Stimulated activated CD8-positive, alpha-beta memory T cell treated with anti-CD3 and anti-CD28 coated beads, Interleukin-12 subunit alpha, Interleukin-12 subunit beta, amount 100 ng/mL, for 24 hours (primary cell): ENCODE results near the gene RPE65.
"Not testable (repeated sequence)": the region's sequence is repeated elsewhere in the genome, so short reads cannot be mapped to it uniquely, and the experiment has no call there.

Source experiments
- DNase-seq: peaks from one replicate; pipeline ENCODE4 v3.0.0-alpha.2; 2020; ENCODE audit errors: extremely low read depth

The RPE65 gene

GRCh38 chr1:68449901-68450300 is at the start of gene RPE65:
TSS of gene RPE65 (minus strand) at chr1:68449954. CDS start at chr1:68449905, 49 bp downstream.
- no peak for DNase-seq

GRCh38 chr1:68497358-68497698 is 47.6 kb upstream of the RPE65 start:
- no peak for DNase-seq

- peak; percentile 53 for DNase-seq
These were observed 47.1 kb upstream of the RPE65 start, which contains the start of gene DEPDC1 for GRCh38 chr1:68496680-68497357. TSS of gene DEPDC1 (minus strand) at chr1:68497082. CDS start at chr1:68496999, 83 bp downstream.

- no peak for DNase-seq
These were observed 46.4 kb upstream of the RPE65 start for GRCh38 chr1:68495968-68496679.

- no peak for DNase-seq
These were observed 45.8 kb upstream of the RPE65 start for GRCh38 chr1:68495532-68495931.

GRCh38 chr1:68493193-68493592 is 43.4 kb upstream of the RPE65 start:
- DNase-seq, result no peak

GRCh38 chr1:68492255-68492654 is 42.5 kb upstream of the RPE65 start:
- not testable (repeated sequence) for DNase-seq

- DNase-seq, result no peak
These were observed 40.4 kb upstream of the RPE65 start for GRCh38 chr1:68490046-68490651.

GRCh38 chr1:68485431-68486022 is 35.8 kb upstream of the RPE65 start:
- no peak for DNase-seq

GRCh38 chr1:68484618-68485017 is 34.9 kb upstream of the RPE65 start:
- DNase-seq, result no peak

- DNase-seq, result no peak
These were observed 31.3 kb upstream of the RPE65 start for GRCh38 chr1:68481041-68481440.

- no peak for DNase-seq
These were observed 29.7 kb upstream of the RPE65 start for GRCh38 chr1:68479501-68479900.

GRCh38 chr1:68478662-68479061 is 28.9 kb upstream of the RPE65 start:
- DNase-seq, result no peak

GRCh38 chr1:68476626-68477025 is 26.9 kb upstream of the RPE65 start:
- not testable (repeated sequence) for DNase-seq

- DNase-seq, result no peak
These were observed 23.3 kb upstream of the RPE65 start for GRCh38 chr1:68473060-68473459.

- DNase-seq, result no peak
These were observed 20.7 kb upstream of the RPE65 start for GRCh38 chr1:68470388-68470970.

- DNase-seq, result no peak
These were observed 15.1 kb upstream of the RPE65 start for GRCh38 chr1:68464891-68465290.

GRCh38 chr1:68460935-68461334 is 11.2 kb upstream of the RPE65 start:
- no peak for DNase-seq

GRCh38 chr1:68459796-68460195 is 10.0 kb upstream of the RPE65 start:
- no peak for DNase-seq

GRCh38 chr1:68459091-68459490 is 9.3 kb upstream of the RPE65 start:
- no peak for DNase-seq

GRCh38 chr1:68456202-68456601 is 6.4 kb upstream of the RPE65 start:
- no peak for DNase-seq

- no peak for DNase-seq
These were observed 4.8 kb upstream of the RPE65 start for GRCh38 chr1:68454534-68454933.
